GM12891 (cell line): ENCODE data around the gene RSAD2.

Experiments used
- POLR2A ChIP-seq: IDR thresholded peaks from 2 replicates; pipeline ENCODE4 v1.6.1; 2011; ENCODE audit warnings: low read depth, low read length, control low read depth
- POLR2AphosphoS5 ChIP-seq: IDR thresholded peaks from 2 replicates; pipeline ENCODE4 v1.6.1; 2011; ENCODE audit warnings: low read depth, low read length, control low read depth
- TAF1 ChIP-seq: IDR thresholded peaks from 2 replicates; pipeline ENCODE4 v1.6.1; 2011; ENCODE audit warnings: low read depth, low read length, control low read depth

GRCh38 chr2:6940820-6941219 lies 63.2 kb downstream of the RSAD2 start:
- TF ChIP-seq POLR2A, result no peak
- TF ChIP-seq TAF1, result no peak
- TF ChIP-seq POLR2AphosphoS5, result no peak
